ENCODE measurements around the gene MYRIP. TPM values are rescaled to one million over a fixed set of nuclear protein-coding genes. Genes with fewer than 3 reads are reported as not detected.

Gene MYRIP
- total RNA-seq, 1 experiment from 2014 or later, result not detected

DNA sequence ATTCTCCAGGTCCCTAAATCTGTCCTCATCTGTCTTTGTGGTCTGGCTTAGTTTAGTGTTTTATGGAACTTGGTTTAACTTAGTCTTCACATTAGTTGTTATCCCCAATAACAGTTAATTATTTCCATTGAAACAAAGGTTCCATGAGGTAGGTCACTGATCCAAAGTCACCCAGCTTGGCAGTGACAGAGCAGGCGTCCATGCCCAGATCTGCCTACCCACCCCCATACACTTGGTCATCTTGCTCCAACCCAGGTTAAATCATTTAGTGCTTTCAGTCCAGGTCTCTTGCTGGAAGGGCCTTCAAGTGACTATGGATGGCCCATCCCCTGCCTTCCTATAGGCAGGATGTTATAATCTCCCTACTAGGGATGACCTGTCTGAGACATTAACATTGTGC, 127.4 kb downstream of the MYRIP start:
- ATAC-seq, result no peak
- no peaks in the 10 kb centered on the region for H3K4me1 ChIP-seq (ENCODE audit: insufficient read depth, low read length)
- ChIA-PET CTCF (no interaction called here), POLR2A (ENCODE audit: unreplicated experiment) (no interaction called here)
- H3K36me3 ChIP-seq (ENCODE audit: low read depth, low read length), result no peaks in the 10 kb centered on the region
- intact Hi-C loops (cut with micrococcal nuclease), result no loop called here
- no peaks in the 10 kb centered on the region for H3K79me2 ChIP-seq (ENCODE audit: low read length)
- no peaks in the 10 kb centered on the region for H4K20me1 ChIP-seq (ENCODE audit: low read length)
- no peaks in the 10 kb centered on the region for H3K27me3 ChIP-seq (ENCODE audit: low read length)
- H3K9me3 ChIP-seq (ENCODE audit: low read length), result no peaks in the 10 kb centered on the region
- no peaks in the 10 kb centered on the region for H3F3A ChIP-seq (ENCODE audit: low read length, unreplicated experiment)
- no peak overlapping the region for H3K27ac ChIP-seq (ENCODE audit: low read length)
- TF ChIP-seq EZH2 (IDR thresholded peaks at IDR 0.05; ENCODE audit: low read length, unreplicated experiment) (no peak), EZH2phosphoT487 (IDR thresholded peaks at IDR 0.05; ENCODE audit: borderline replicate concordance, low read length) (no peak)
- TF ChIP-seq, protein P1, sequence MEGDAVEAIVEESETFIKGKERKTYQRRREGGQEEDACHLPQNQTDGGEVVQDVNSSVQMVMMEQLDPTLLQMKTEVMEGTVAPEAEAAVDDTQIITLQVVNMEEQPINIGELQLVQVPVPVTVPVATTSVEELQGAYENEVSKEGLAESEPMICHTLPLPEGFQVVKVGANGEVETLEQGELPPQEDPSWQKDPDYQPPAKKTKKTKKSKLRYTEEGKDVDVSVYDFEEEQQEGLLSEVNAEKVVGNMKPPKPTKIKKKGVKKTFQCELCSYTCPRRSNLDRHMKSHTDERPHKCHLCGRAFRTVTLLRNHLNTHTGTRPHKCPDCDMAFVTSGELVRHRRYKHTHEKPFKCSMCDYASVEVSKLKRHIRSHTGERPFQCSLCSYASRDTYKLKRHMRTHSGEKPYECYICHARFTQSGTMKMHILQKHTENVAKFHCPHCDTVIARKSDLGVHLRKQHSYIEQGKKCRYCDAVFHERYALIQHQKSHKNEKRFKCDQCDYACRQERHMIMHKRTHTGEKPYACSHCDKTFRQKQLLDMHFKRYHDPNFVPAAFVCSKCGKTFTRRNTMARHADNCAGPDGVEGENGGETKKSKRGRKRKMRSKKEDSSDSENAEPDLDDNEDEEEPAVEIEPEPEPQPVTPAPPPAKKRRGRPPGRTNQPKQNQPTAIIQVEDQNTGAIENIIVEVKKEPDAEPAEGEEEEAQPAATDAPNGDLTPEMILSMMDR (conservative IDR thresholded peaks at IDR 0.05; ENCODE audit: low read depth, low read length), result no peak
- no peak overlapping the region for H3K4me3 ChIP-seq (ENCODE audit: low read length)
- no peak for DNase-seq
- no peak overlapping the region for H3K9ac ChIP-seq (ENCODE audit: low read length)
- no TSS peak for BruUV-seq (replicated peaks)
- H3K9me2 ChIP-seq (replicated peaks; ENCODE audit: low read length), result no peaks in the 10 kb centered on the region
- H3K4me2 ChIP-seq (ENCODE audit: low read length), result no peak overlapping the region
- H2AFZ ChIP-seq (ENCODE audit: low read length), result no peak overlapping the region

GRCh38 chr3:39937315-39937714, 127.9 kb downstream of the MYRIP start:
- Histone ChIP-seq H2AFZ (ENCODE audit: low read length) (no peak overlapping the region), H3K79me2 (ENCODE audit: low read length) (no peaks in the 10 kb centered on the region), H3K9me2 (replicated peaks; ENCODE audit: low read length) (no peaks in the 10 kb centered on the region), H3K9ac (ENCODE audit: low read length) (no peak overlapping the region), H3K27ac (ENCODE audit: low read length) (no peak overlapping the region), H4K20me1 (ENCODE audit: low read length) (no peaks in the 10 kb centered on the region), H3K4me1 (ENCODE audit: insufficient read depth, low read length) (no peaks in the 10 kb centered on the region), H3K36me3 (ENCODE audit: low read depth, low read length) (no peaks in the 10 kb centered on the region), H3K27me3 (ENCODE audit: low read length) (no peaks in the 10 kb centered on the region), H3F3A (ENCODE audit: low read length, unreplicated experiment) (no peaks in the 10 kb centered on the region), H3K4me2 (ENCODE audit: low read length) (no peak overlapping the region), H3K9me3 (ENCODE audit: low read length) (no peaks in the 10 kb centered on the region), H3K4me3 (ENCODE audit: low read length) (no peak overlapping the region)
- no TSS peak for BruUV-seq (replicated peaks)
- ChIA-PET CTCF (no interaction called here), POLR2A (ENCODE audit: unreplicated experiment) (no interaction called here)
- TF ChIP-seq EZH2 (IDR thresholded peaks at IDR 0.05; ENCODE audit: low read length, unreplicated experiment) (no peak), EZH2phosphoT487 (IDR thresholded peaks at IDR 0.05; ENCODE audit: borderline replicate concordance, low read length) (no peak)
- TF ChIP-seq, protein P1 (conservative IDR thresholded peaks at IDR 0.05; ENCODE audit: low read depth, low read length), result no peak
- no peak for DNase-seq
- intact Hi-C loops (cut with micrococcal nuclease), result no loop called here
- ATAC-seq, result no peak

GRCh38 chr3:39937874-39938273, 128.5 kb downstream of the MYRIP start:
- POLR2A ChIA-PET (ENCODE audit: unreplicated experiment), result no interaction called here
- Histone ChIP-seq H3K9me2 (replicated peaks; ENCODE audit: low read length) (no peaks in the 10 kb centered on the region), H3K27ac (ENCODE audit: low read length) (no peak overlapping the region), H3K4me2 (ENCODE audit: low read length) (no peak overlapping the region), H3K9ac (ENCODE audit: low read length) (no peak overlapping the region), H3K4me3 (ENCODE audit: low read length) (no peak overlapping the region), H3F3A (ENCODE audit: low read length, unreplicated experiment) (no peaks in the 10 kb centered on the region), H3K4me1 (ENCODE audit: insufficient read depth, low read length) (no peaks in the 10 kb centered on the region), H4K20me1 (ENCODE audit: low read length) (no peaks in the 10 kb centered on the region), H2AFZ (ENCODE audit: low read length) (no peak overlapping the region), H3K36me3 (ENCODE audit: low read depth, low read length) (no peaks in the 10 kb centered on the region), H3K79me2 (ENCODE audit: low read length) (no peaks in the 10 kb centered on the region), H3K9me3 (ENCODE audit: low read length) (no peaks in the 10 kb centered on the region), H3K27me3 (ENCODE audit: low read length) (no peaks in the 10 kb centered on the region)
- DNase-seq (no peak), ATAC-seq (no peak)
- CTCF ChIA-PET, result no interaction called here
- intact Hi-C loops (cut with micrococcal nuclease), result no loop called here
- TF ChIP-seq EZH2phosphoT487 (IDR thresholded peaks at IDR 0.05; ENCODE audit: borderline replicate concordance, low read length) (no peak), EZH2 (IDR thresholded peaks at IDR 0.05; ENCODE audit: low read length, unreplicated experiment) (no peak)
- TF ChIP-seq, protein P1 (conservative IDR thresholded peaks at IDR 0.05; ENCODE audit: low read depth, low read length), result no peak
- no TSS peak for BruUV-seq (replicated peaks)
